Renal cortex interstitium (tissue), 15 donors: ENCODE data around the gene EMILIN3. TPM values are rescaled to one million over a fixed set of nuclear protein-coding genes. Genes with fewer than 3 reads are reported as not detected.

Experiments
- DNase-seq, 11 donors: peaks; one replicate each; pipeline ENCODE4 v3.0.0-alpha.2; 2013; ENCODE audit warnings: low read depth in 9 of 11, low spot score in 4 of 11; ENCODE audit errors: extremely low read depth in 1 of 11
- long read RNA-seq, 16 experiments: transcript quantifications; one replicate each; lab custom pipeline, GENCODE V29; 2026
- polyA plus RNA-seq, 3 donors: library from polyadenylated mRNA; unstranded; fragments of 120-200 nt; gene quantifications; one replicate each; pipeline ENCODE4 v1.2.1, GENCODE V29; 2013; ENCODE audit not compliant: insufficient read length in 3 of 3

The EMILIN3 gene, protein sequence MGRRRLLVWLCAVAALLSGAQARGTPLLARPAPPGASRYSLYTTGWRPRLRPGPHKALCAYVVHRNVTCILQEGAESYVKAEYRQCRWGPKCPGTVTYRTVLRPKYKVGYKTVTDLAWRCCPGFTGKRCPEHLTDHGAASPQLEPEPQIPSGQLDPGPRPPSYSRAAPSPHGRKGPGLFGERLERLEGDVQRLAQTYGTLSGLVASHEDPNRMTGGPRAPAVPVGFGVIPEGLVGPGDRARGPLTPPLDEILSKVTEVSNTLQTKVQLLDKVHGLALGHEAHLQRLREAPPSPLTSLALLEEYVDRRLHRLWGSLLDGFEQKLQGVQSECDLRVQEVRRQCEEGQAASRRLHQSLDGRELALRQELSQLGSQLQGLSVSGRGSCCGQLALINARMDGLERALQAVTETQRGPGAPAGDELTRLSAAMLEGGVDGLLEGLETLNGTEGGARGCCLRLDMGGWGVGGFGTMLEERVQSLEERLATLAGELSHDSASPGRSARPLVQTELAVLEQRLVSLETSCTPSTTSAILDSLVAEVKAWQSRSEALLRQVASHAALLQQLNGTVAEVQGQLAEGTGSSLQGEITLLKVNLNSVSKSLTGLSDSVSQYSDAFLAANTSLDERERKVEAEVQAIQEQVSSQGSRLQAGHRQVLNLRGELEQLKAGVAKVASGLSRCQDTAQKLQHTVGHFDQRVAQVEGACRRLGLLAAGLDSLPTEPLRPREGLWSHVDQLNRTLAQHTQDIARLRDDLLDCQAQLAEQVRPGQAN
- polyA plus RNA-seq: 10 to 100 TPM in 1 of 3 donors, 1 to 10 TPM in 2; 8.0 to 11.5 (median 8.3) TPM
- long read RNA-seq, donor 1: 0 reads
- long read RNA-seq, donor 2, partial matches to known transcripts: 8 of 10 reads
- long read RNA-seq, donor 2, other reads (novel, unspliced or antisense): 0 of 10 reads
- long read RNA-seq, donor 3, partial matches to known transcripts: 0 of 4 reads
- long read RNA-seq, donor 3, other reads (novel, unspliced or antisense): 0 of 4 reads
- long read RNA-seq, donor 4: 0 reads
- long read RNA-seq, donor 5, partial matches to known transcripts: 0 of 2 reads
- long read RNA-seq, donor 5, other reads (novel, unspliced or antisense): 0 of 2 reads
- long read RNA-seq, donor 6, partial matches to known transcripts: 0 of 1 reads
- long read RNA-seq, donor 6, other reads (novel, unspliced or antisense): 0 of 1 reads
- long read RNA-seq, donor 7, partial matches to known transcripts: 17 of 18 reads
- long read RNA-seq, donor 7, other reads (novel, unspliced or antisense): 0 of 18 reads
- long read RNA-seq, donor 8, partial matches to known transcripts: 0 of 1 reads
- long read RNA-seq, donor 8, other reads (novel, unspliced or antisense): 0 of 1 reads
- long read RNA-seq, donor 9, partial matches to known transcripts: 0 of 1 reads
- long read RNA-seq, donor 9, other reads (novel, unspliced or antisense): 0 of 1 reads
- long read RNA-seq, donor 10, partial matches to known transcripts: 0 of 2 reads
- long read RNA-seq, donor 10, other reads (novel, unspliced or antisense): 0 of 2 reads
- long read RNA-seq, donor 11, partial matches to known transcripts: 0 of 3 reads
- long read RNA-seq, donor 11, other reads (novel, unspliced or antisense): 0 of 3 reads
- long read RNA-seq, donor 12: 0 reads
- long read RNA-seq, donor 13, partial matches to known transcripts: 0 of 3 reads
- long read RNA-seq, donor 13, other reads (novel, unspliced or antisense): 0 of 3 reads
- long read RNA-seq, donor 14, partial matches to known transcripts: 0 of 1 reads
- long read RNA-seq, donor 14, other reads (novel, unspliced or antisense): 0 of 1 reads
- long read RNA-seq, donor 15, partial matches to known transcripts: 0 of 1 reads
- long read RNA-seq, donor 15, other reads (novel, unspliced or antisense): 0 of 1 reads
- long read RNA-seq, donor 16, partial matches to known transcripts: 0 of 1 reads
- long read RNA-seq, donor 16, other reads (novel, unspliced or antisense): 0 of 1 reads

DNA sequence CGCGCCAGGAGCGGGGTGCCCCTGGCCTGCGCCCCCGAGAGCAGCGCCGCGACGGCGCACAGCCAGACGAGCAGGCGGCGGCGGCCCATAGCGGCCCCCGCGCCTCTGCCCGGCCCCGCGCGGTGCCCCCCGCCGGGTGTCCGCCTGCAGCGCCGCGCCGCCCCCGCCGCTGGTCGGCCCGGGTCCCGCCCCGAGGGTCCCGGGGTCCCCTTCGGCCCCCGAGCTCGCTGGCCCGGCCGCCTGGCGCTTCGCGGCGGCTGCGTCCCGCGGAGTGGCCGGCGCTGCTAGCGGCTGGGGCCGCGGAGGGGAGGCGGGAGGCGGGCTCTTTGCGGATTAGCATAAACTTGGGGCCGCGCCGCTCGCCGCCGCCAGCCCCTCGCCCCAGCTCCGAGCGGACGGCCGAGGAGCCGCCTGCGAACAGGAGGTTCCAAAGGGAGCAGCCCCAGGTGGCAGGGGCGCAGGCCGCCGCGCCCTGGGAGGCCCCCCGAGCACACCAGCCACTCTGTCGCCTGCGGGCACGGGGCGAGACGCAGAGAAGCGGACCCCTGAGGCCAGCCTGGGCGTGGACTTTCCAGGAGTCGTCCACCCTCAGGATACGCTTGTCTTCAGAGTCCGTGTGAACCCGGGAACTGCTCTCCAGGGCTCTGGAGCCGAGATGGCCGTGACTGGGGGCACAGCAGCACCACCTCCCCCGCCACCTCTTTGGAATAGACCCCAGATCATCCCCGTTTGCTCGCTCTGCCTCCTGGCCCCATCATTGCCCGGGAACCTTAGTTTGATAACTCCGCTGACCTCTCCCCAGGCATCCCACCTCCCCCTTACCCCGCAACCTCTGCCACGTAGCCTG is at the start of gene EMILIN3:
Gene EMILIN3, minus strand, starts transcription at position 273 of the 847 bp plus-strand sequence. Its CDS starts 184 bp downstream, at position 89.
- DNase-seq: peak in 2 of 11 donors; percentile 28

DNA sequence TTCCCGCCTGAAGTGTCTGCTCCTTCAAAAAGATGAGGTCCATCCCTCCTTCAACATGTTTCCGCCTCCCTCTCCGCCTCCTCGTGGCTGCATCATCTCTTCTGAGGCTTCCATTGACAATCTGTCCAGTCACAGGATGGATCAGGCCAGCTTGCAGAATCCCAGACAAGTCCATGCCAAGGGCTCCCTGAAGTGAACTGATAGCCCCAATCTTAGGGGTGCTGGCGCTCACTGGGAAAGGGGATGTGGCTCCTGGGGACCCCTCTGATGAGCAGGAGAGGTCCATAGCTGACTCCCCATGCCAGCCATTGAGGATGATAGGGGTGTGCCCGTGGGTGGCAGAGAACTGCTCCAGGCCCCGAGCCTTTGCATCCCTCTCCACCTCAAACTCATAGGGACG is 48.6 kb upstream of the EMILIN3 start:
- DNase-seq: no peak

DNA sequence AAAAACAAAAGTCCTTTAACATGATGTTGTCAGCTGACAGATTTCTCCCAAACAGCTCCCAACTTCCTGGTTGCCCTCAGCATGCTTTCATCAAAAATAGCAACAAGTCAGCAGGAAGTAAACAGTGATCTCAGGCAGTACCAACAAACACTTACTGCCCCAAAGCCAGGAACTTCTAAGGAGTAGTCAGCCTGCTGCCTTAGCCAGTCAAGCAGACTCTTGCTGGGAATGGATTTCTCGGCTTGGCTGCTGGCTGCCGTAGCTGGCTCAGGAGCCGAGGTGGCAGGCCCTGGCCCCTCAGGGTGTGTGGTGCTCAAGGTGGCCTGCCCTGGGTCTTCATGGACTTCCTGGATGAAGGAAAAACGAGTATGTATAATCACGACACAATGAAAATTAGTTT is 46.6 kb upstream of the EMILIN3 start:
- no peak for DNase-seq

DNA sequence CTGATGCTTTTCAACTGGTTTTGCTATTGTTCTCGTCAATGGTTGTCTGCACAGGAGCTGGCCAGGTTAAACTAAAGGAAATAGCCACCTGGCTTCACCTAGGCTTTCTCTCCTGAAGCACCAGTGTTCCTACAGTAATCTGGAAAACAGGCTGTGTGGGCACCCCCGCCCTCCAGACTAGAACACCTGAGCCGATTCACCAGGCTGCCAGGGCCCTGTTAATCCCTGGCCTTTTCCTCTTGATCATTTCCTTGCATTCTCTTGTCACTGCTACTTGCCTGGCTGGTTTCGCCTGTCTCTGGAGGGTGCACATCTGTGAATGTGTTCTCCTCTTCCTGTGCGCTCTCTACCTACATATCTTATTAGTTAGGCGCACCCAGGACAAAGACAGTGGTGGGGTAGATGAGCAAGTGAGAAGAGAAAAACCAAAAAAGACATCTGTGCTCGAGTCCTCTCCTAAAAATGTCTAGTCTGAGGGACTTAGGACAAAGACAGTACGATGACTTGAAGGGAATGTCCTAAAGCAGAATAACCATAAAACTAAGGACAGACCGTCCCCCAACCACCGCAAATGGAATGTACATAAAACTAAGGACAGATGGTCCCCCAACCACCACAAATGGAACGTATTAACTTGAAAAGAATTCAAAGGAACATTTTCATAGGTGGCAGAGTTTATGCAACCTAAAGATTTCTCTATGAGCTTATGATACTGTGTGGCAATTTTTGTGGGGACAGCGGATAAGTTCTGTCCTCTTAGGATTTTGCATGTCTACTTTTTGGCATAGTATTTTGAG is 45.9 kb upstream of the EMILIN3 start:
- DNase-seq: no peak

DNA sequence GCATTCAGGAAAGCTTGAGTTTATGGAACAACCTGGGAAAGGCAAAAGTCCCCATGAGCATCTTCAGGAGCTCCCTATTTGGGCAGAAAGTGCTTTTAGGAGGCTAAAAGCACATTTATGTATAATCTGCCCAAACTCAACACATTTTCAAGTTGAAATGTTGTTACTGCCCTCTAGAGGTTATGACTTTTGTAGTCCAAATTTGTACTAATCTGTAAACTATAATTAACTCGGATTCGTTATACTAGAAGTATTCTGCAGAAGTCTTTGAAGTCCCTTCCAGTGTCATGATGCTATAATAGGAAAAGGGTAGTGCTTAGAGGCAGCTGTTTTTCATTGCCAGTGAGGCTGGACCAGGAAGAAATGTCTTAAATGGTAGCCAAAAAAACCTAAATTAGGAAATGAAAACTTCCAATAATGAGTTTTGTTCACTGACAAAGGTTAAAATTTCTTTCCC is 44.8 kb upstream of the EMILIN3 start:
- no peak for DNase-seq

DNA sequence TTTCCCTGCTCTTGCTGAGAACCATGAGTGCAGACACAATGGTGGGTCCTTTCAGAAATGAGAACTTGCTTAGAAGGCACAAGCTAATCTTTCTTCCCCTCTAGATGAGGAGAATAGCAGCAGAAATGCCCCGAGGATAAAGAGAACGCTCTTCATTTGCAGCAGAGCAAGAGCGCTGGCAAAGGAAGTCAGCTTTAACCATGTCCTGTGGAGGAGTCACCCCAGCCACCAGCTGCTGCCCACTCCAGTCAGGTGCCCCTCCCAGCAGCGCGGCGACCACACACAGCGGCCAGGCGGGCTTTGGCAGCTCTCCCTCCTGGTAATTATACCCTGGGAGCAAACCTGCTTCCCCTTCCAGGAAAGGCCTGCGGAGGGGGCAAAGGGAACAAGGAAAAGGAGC is 42.4 kb upstream of the EMILIN3 start:
- DNase-seq: peak in 6 of 11 donors; percentile 39 to 63 (median 46)

DNA sequence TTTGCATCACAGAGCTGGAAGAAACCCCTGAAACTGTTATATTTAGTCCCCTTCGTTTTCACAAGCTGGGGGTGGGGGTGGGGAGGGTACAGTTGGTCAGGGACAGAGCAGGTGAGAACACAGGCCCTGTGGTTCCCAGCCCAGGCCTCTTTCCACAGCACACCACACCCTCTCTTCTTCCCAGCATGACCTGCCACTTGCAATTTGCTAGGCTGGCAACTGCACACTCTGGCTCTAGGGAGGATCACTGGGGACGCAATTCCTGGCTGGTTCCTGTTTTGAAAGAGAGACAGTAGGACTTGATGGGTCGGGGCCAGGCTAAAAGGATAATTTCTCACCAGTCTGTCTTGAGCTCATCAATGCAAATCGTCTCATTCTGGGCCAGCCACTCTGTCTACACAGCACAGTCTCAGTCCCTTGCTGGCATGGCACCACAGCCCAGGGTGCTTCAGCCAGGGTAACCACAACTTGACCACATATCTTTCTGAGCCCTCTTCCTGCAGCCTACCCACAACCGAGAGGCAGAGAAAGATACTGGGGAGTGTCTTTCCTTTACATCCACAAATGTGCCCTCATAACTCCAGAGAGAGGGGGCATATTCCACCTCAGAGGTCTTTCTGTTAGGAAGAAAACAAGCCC is 41.7 kb upstream of the EMILIN3 start:
- DNase-seq: no peak

DNA sequence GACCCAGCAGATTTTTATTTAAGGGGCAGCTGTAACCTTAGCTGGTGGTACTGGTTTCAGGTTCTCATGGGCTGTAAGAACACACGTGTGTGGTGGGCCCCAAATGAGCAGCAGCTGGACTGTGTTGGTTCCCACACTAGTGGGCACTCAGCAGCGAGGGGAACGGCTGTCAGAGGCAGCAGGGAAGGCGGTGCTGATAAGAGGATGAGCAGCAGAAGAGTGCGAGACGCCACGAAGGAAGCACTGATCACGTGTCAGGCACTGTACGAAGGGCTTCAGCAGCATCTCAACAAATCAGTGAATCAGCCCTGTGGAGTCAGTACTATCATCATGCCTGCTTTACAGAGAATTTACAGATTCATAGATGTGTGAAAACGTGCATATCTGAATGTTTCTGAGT is 41.0 kb upstream of the EMILIN3 start:
- no peak for DNase-seq

DNA sequence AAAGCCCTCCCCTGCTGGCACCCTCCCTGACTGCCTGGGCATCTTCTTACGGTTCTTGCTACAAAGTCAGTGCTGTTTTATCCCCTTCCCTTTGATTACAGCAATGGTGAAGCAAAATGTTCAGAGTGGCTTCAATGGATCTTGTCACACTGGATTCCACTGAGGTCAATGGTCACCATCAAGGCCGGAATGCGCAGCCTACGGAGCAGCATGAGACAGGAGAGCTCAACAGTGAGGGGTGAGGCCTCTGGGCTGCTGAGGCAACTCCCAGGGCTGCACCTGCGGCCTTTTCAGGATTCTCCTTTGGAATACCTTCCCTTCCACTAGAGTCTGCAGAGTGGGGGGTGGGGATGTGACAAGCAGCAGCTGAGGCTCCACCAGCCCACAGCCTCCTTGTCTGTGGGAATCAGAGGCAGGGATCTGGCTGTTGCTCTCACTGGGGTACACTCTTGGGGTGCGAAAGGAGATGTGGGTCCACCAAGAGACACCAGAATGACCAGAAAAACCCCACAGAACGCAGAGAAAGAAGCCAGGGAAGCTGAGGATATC is 40.4 kb upstream of the EMILIN3 start:
- DNase-seq: no peak

DNA sequence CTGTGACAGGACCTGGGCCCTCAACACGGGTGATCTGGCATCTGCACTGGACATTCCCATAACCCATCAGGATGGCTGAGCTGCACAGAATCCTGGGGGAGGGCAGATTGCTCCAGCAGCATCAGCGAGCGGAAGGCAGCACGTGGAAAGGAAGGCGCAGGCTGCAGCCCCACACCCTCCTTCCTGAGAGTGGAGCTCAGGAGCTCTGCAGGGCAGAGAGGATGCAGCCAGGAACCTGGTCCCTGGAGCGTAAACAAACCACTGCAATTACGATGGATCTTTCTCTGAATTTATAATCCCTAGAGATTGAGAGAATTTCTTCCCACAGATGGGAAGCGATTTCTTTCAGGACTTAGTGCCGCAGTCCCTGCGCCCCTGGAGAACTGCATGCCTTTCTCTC is 39.7 kb upstream of the EMILIN3 start:
- no peak for DNase-seq

DNA sequence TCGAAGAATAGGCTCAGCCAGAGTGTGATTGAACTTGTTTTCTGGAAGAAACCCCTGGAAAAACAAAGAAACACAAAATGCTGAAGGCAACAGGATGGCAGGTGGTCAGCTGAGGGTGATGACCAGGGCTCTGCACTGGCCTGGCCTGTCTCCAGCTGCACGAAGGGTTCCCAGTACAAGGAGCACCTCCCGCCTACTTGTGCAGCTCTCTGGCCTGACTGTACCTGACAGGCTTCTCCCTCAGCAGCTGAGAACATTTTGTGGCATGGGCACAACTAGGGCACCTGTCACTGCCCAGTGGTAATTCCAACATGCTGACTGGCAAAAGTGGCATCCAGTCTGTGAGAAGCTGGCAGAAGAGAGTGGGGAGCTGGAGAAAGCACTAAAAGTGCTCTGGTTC is 38.8 kb upstream of the EMILIN3 start:
- no peak for DNase-seq

DNA sequence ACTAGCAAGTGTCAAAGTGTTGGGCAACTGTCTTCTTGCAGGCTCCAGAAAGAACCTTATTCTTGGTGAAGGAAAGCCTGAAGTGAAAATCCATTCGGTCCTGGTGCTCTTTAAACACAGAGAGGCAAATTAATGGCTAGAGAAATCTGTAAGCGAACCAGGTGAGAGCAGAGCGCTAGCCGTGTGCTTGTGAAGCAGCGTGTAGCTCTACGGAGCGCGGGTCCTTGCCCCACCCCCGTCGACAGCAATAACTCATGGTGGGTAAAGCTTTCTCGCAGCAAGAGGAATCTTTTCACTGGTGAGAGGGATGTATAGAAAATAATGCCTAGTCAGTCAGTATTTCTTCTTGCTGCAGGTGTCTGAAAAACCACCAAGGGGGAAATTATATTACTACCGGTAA is 37.0 kb upstream of the EMILIN3 start:
- no peak for DNase-seq

DNA sequence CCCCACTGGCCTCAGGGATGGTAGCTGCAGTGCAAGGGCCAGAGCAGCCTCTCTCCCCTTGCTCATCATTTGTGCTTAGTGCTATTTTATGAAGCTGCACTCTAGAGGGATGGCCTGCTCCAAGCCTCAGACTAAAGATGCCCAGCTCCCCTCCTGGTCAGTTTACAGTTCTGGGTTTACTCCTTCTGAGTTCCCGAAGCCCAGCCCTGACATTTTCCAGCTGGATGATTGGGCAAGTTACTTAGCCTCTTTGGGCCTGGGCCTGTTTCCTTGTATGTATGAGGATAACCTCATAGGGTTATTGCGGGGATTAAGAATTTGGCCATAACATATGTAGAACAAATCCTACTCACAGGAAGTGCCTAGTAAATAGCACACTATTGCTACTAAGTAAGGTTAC is 31.8 kb upstream of the EMILIN3 start:
- DNase-seq: peak in 7 of 11 donors; percentile 25 to 72 (median 50)

DNA sequence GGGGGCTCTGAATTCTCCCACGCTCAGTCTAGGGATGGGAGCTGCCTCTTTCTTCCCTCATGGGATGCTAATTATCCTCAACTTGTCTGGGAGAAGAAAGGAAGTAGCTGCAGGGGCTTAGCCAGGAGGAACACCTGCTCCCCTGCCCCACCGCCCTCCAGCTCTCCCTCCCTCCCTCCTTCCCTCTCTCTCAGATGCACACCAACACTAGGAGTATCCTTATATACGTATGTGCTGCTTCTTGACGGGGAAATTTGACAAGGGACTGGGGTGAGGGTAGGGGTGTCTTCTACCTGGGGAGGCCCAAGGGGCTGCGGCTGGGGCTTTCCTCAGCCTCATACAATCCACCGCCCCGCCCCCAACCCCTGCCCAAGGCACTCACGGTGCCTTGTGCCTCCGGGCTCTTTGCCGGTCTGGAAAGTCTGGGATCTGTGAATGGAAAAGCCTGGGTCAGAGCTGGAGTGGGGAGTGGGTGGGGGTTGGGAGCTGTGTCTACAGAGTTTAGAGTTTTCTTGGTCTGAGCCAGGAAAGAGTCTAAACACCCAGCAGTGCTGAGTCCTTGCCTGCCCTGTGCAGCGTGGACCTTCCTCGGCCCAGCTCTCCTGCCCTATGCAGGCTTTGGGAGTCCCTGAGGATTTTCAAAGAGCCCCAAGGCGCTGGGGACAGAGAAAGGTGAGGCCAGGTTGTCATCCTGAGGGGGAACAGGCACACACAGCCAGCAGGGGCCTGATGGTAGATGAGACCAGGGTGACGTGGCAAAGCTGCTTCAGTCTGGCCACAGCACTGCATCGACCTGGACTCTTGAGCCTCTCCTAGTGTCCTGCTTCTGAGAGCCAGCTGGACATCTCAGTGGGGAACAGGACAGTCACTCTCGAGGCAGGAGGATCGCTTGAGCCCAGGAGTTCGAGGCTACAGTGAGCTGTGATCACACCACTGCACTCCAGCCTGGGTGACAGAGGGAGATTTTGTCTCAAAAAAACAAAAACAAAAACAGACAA is 29.3 kb upstream of the EMILIN3 start:
- DNase-seq: no peak
